Activated CD4-positive, CD25-positive, alpha-beta regulatory T cell (primary cell): ENCODE results near the gene PRRT1B.
"Not testable (repeated sequence)": the region's sequence is repeated elsewhere in the genome, so short reads cannot be mapped to it uniquely, and the experiment has no call there.

Experiments
- DNase-seq, 4 experiments: peaks; one replicate each; lab custom pipeline; 2025; lab: John Stamatoyannopoulos, UW

Gene PRRT1B

DNA sequence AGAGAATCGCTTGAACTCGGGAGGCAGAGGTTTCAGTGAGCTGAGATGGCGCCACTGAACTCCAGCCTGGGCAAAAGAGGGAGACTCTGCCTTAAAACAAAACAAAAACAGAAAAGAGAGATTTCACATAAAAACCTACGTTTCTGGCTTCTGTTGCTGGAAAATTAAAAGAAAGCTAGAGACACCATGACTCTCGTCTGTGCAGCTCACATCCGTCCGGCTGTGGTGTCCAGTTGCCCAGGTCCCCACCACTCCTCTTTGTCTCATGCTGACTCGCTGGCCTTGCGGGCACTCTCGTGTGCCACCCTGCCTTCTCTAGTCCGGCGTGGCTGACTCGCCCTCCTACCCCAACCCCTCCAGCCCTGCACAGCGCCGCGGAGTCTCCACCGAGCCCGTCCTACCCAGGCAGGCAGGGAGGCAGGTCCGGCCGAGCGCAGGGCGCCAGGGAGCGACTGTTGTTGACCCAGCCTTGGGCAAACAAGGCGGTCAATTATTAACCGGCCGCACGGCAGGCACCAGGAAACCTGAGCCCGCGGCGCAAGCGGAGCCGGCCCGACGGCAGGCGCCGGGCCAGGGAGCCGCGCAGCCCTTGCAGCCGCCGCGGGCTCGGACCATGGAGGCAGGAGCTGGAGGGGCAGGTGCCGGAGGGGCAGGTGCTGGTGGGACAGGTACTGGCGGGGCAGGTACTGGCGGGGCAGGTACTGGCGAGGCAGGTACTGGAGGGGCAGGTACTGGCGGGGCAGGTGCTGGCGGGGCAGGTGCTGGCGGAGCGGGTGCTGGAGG lies at the start of gene PRRT1B:
PRRT1B (plus strand) TSS at position 521 of the 783 bp plus-strand sequence; CDS start at position 614, 93 bp downstream.
- no peak for DNase-seq

GRCh38 chr9:131495785-131496184 lies 49.5 kb upstream of the PRRT1B start:
- DNase-seq: no peak

DNA sequence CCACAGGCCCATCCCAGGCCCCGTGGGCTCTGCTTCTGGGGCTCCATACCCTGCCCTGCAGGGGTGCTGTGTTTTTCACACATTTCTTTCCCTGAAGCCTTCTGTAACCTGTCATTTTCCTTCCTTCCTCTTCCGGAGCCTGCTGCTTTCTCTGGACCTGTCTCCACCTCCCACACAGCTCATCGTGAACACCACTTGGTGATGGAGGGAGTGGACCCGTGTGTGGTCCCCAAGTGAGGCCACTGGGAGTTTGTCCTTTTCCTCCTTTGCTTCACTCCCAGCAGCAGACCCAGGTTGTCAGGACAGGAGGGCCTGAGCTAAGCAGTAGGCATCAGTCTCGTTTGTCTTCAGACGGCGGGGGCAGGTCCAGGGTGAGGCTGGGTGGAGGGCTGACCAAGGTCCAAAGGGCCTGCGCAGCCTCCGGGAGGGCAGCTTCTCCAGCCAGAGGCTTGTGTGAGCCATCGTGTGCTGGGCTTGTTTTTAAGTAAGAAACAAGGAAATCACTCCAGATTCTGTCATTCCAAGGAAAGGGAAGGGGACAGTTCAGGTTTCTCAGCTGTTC lies 48.4 kb upstream of the PRRT1B start:
- DNase-seq: no peak

DNA sequence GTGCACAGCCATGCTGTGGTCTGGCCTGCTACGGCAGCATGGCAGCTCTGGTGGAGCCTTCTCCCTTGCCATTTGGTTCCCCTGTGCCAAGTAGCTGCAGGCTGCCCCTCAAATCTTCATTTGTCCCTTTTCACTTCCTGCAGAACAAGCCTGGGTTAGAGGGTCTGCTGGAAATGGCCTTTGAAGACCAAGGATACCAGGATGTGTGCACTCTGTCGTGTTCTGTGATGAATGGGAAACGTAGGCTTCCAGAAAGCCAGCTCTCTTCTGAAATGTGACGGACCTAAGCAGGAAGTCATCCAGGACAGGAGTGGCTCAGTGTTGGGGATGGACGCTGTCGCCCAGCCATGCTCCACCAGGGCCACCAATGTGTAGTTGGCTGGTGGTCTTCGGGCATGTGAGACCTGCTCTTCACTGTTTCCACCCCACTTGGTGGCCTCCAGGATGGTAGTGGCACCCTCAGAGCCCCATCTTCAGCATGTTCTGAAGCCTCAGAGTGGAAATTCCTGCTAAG lies 46.0 kb upstream of the PRRT1B start:
- no peak for DNase-seq

GRCh38 chr9:131500377-131500776 lies 44.9 kb upstream of the PRRT1B start:
- DNase-seq: peak in 2 of 4 experiments; percentile 11 to 14

- peak in 2 of 4 experiments; percentile 7 to 9 for DNase-seq
These were observed 44.3 kb upstream of the PRRT1B start for GRCh38 chr9:131500939-131501541.

DNA sequence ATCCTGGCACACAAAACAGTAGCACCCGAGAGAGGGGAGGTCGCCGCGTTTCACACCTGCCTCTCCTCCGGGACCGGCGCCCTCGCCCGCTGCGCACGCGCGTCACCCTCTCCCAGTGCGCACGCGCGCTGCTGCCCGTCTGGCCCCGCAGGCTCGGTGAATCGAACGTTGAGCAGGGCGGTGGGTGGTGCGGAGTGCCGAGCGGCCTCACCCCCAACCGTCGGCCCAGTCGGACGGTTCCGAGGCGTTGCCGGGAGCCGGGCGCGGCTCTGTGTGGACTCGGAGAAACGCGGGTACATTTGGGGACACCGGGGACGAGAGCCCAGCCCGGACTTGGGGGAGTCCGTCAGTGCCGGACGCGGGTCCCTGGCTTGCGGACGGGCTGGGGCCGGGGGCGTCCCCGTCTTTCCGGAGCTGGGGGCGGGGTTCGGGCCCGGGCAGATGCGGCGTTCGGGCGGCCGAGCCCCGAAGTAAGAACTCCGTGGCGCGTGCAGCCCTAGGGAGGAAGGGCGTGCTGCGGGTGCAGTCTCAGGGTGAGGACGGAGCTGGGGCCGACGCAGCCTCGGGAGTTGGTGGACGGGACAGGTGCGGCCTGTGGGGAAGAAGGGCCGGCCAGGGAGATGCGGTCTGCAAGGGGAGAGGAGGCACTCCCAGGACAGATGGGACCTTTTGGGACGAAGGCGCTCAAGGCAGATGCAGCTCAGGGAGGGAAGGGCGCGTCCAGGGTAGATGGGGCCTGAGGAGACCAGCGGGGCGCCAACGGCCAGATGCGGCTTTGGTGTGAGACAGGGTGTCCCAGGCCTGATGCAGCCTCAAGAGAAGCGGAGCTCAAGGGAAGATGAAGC lies 42.3 kb upstream of the PRRT1B start, which contains the start of gene POMT1:
POMT1 (plus strand) TSS at position 138 of the 845 bp plus-strand sequence. CDS start 1,301 bp downstream, outside the sequence.
- DNase-seq: peak; percentile 65 to 82 (median 76)

DNA sequence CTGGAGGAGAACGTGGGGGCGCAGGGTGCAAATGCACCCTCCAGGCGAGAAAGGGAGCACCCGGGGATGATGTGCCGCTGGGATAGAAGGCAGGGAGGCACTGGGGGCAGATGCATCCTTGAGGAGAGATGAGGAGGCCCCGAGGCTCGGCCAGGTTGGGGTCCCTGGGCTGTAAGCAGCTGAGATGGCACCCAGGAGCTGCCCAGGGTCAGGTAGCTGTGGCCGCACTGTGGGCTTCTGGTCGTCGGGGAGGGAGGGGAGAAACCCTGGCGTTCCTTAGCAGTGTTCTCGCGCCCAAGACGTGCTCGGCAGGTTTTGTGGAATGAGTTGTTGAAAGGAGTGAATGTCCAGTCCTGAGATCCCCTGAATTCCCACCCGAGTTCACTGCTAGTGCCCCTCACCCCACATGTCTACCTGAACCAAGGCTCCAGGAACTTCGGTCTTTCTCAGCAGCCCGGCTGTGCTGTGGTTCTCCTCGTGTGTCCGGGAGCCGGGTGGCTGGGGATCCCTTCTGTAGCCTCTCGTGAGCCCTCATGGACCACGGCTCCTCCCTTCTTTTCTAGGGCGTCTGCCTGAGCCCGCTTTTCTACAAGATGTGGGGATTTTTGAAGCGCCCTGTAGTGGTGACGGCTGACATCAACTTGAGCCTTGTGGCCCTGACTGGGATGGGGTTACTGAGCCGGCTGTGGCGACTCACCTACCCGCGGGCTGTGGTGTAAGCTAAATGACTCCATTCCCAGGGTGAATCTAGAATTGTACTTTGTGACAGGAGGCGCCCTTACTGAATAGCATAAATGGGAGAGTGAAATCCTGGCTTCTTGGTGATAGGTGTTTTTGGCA lies 41.5 kb upstream of the PRRT1B start:
- peak in 2 of 4 experiments; percentile 27 to 37 for DNase-seq

DNA sequence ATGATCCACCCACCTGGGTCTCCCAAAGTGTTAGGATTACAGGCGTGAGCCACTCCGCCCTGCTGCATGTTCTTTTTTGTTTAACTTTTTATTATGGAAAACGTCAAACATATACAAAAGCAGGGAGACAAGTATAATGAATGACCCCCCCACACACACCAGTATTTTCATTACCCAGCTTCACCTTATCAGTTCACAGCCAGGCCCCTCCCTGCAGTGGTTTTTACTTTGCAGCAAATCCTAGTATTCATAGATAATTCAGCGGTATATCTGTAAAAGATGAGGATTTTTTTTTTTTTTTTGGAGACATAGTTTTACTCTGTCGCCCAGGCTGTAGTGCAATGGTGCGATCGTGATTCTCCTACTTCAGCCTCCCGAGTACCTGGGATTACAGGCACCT lies 40.3 kb upstream of the PRRT1B start:
- DNase-seq: no peak

DNA sequence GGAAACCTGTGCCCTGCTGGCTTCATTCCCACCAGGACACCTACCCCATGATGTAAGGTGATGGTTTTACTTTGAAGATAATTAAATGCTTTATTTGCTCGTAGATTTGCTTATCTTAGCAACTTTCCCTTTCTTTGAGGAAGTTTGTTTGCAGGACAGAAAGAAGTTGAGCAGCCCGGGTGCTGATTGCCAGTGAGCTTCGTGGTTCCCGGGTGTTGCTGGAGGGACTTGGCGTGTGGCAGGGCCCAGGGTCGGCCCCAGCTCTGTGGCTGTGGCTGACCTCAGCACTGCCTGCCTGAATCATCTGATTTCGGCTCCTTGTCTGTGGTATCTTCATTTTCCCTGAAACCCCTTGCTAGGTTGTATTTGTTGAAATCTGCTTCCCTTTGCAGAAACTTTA lies 33.9 kb upstream of the PRRT1B start:
- no peak for DNase-seq

GRCh38 chr9:131511880-131512279 lies 33.4 kb upstream of the PRRT1B start:
- DNase-seq: no peak

DNA sequence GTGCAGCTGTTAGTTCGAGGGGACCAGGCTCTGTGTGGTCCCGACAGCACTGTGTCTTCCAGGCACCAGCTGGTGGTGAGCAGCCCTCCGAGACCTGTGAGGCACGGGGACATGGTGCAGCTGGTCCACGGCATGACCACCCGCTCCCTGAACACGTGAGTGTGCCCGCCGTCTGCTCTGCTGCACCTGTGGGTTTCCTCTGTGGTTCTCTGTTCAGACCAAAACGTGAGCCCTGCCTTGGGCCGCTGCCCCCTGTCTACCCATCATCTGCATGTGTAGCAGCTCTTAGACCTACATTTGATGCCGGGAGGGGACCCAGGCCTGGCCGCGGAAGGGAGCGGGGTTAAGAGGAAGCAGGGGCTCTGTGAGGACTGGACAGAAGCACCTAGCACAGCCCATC lies 32.1 kb upstream of the PRRT1B start:
- no peak for DNase-seq

GRCh38 chr9:131515559-131516031 lies 29.7 kb upstream of the PRRT1B start:
- DNase-seq: not testable (repeated sequence)

- no peak for DNase-seq
These were observed 29.2 kb upstream of the PRRT1B start for GRCh38 chr9:131516100-131516499.

DNA sequence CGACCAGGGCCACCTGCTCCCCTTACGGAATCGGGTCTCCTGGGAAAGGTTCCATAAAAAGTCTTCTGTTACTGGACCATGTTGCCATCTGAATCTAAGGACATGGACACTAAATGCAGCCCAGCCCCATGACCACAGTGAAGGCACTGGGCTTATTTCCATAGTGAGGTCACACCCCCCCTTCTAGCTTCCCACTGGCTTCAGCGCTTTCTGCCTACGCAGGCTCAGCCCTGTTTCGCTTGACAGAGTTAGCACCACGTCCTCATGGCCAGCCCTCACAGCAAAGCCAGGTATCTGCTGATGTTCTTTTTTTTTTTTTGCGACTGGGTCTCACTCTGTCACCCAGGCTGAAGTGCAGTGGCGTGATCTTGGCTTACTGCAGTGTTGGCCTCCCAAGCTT lies 28.4 kb upstream of the PRRT1B start:
- no peak for DNase-seq

DNA sequence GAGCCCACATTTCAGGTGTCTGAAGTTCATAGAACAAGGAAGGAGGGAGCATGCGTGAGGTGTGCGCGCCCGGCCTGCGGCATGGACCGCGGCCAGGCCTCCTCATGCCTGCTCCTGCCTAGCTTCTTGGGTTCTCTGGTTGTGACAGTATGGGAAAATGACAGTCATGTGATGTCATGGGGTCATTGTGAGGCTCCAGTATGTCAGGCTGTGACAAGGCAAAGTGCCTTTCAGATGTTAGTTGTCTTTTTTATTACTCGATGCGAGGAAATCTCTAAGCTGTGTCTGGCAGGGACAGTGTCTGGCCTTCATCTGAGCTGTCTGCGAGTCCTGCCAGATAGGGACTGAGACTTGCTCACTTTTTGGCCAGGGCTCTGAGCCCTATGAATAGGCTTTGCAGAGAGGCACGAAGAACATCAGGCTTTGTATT lies 27.5 kb upstream of the PRRT1B start:
- no peak for DNase-seq

DNA sequence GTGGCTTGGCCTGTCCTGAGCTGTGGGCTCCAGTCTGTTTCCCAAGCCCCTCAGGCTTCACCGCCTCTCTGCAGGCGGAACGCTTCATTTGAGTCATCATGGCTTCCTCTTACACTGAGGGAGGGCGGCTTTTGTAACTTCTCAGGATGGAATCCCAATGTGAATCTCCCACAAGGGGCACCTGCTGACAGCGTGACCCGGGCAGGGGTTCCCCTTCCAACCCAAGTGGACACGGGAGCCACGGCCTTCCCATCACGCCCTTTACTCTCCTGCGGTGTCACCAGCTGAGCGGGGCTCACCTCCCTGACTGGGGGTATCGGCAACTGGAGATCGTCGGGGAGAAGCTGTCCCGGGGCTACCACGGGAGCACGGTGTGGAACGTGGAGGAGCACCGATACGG lies 26.8 kb upstream of the PRRT1B start:
- DNase-seq: no peak

- no peak for DNase-seq
These were observed 24.8 kb upstream of the PRRT1B start for GRCh38 chr9:131520503-131520902.

- no peak for DNase-seq
These were observed 24.1 kb upstream of the PRRT1B start for GRCh38 chr9:131521203-131521602.

- DNase-seq: no peak
These were observed 23.5 kb upstream of the PRRT1B start for GRCh38 chr9:131521822-131522221.
